Activated naive CD8-positive, alpha-beta T cell treated with anti-CD3 and anti-CD28 coated beads, Interleukin-2, amount 10 ng/mL, durations not matched to agents 7 days and 5 days (primary cell): ENCODE results near the gene LRRC51. TPM values are rescaled to one million over a fixed set of nuclear protein-coding genes. Genes with fewer than 3 reads are reported as not detected.

ENCODE experiments used
- ATAC-seq: fragments of 150-1000 bp; cut with Tn5 transposase; one replicate; pipeline ENCODE4 v1.10.0; 2021; ENCODE audit warnings: low read depth, moderate library complexity
- POLR2A ChIA-PET: fragments of 350-600 bp; sonication (Branson Sonifier 250); formaldehyde crosslinking; loops from one replicate; lab custom pipeline; 2021; ENCODE audit warnings: antibody characterized with exemption; lab: Charles Lee
- DNase-seq: peaks from one replicate; pipeline ENCODE4 v3.0.0; 2021
- H3K27ac Mint-ChIP-seq: one replicate; pipeline ENCODE4 v1.8.0; 2022; ENCODE audit warnings: mild to moderate bottlenecking, mixed read lengths
- H3K27me3 Mint-ChIP-seq: one replicate; pipeline ENCODE4 v1.8.0; 2022; ENCODE audit warnings: mild to moderate bottlenecking, moderate library complexity, mixed read lengths
- H3K36me3 Mint-ChIP-seq: one replicate; pipeline ENCODE4 v1.8.0; 2021; ENCODE audit warnings: mild to moderate bottlenecking, mixed read lengths
- H3K4me1 Mint-ChIP-seq: one replicate; pipeline ENCODE4 v1.8.0; 2021; ENCODE audit warnings: mixed read lengths
- H3K4me3 Mint-ChIP-seq: one replicate; pipeline ENCODE4 v1.8.0; 2022; ENCODE audit warnings: mild to moderate bottlenecking, moderate library complexity, mixed read lengths
- H3K9me3 Mint-ChIP-seq: one replicate; pipeline ENCODE4 v1.8.0; 2021; ENCODE audit warnings: mixed read lengths
- total RNA-seq, 2 experiments: library from RNA; stranded (reverse); gene quantifications; one replicate each; pipeline ENCODE4 v1.2.3, GENCODE V29; 2021

Gene LRRC51
- total RNA-seq, 2 experiments from 2014 or later: 4.3 to 5.1 TPM

GRCh38 chr11:72102162-72102561 is 21.5 kb downstream of the LRRC51 start:
- no peaks in the 10 kb centered on the region for H3K27me3 Mint-ChIP-seq
- POLR2A ChIA-PET: interaction anchor here (0.8 to 4.7 kb wide), 4 partner anchors 10 to 21 kb away, joined by 3 to 27 read pairs (median 4); partner anchors contain the start of gene ANAPC15

GRCh38 chr11:72102631-72102945 is 21.9 kb downstream of the LRRC51 start:
- Mint-ChIP-seq H3K4me1 (peaks cover 35% of the 10 kb centered on the region), H3K9me3 (no peaks in the 10 kb centered on the region), H3K27me3 (no peaks in the 10 kb centered on the region), H3K27ac (peak overlapping the region; percentile 91), H3K36me3 (peaks cover 20% of the 10 kb centered on the region), H3K4me3 (peak overlapping the region; percentile 97)
- ATAC-seq (no peak), DNase-seq (no peak)
- POLR2A ChIA-PET: interaction anchor here (0.8 to 4.7 kb wide), 4 partner anchors 9 to 21 kb away, joined by 3 to 27 read pairs (median 4); partner anchors contain the start of gene ANAPC15

More at GRCh38 chr11:72102162-72102561, 21.5 kb downstream of the LRRC51 start:
- Mint-ChIP-seq H3K4me3 (peak overlapping the region; percentile 97), H3K9me3 (no peaks in the 10 kb centered on the region), H3K36me3 (peaks cover 17% of the 10 kb centered on the region), H3K27ac (peak overlapping the region; percentile 91), H3K4me1 (peaks cover 35% of the 10 kb centered on the region)
- ATAC-seq (no peak), DNase-seq (no peak)

- H3K27me3 Mint-ChIP-seq: no peaks in the 10 kb centered on the region
- H3K4me1 Mint-ChIP-seq: peaks cover 33% of the 10 kb centered on the region
- H3K4me3 Mint-ChIP-seq: peak within 1 kb of the TSS; percentile 97
- H3K27ac Mint-ChIP-seq: peak within 1 kb of the TSS; percentile 91
- POLR2A ChIA-PET: interaction anchor here (0.8 to 4.7 kb wide), 5 partner anchors 9 to 63 kb away, joined by 3 to 27 read pairs (median 3); partner anchors contain the start of gene ANAPC15
- peaks cover 16% of the 10 kb centered on the region for H3K36me3 Mint-ChIP-seq
- H3K9me3 Mint-ChIP-seq: no peaks in the 10 kb centered on the region
- peak; percentile 96 for DNase-seq
- peak; percentile 94 for ATAC-seq
These were observed 22.5 kb downstream of the LRRC51 start, which contains the start of gene LAMTOR1 for GRCh38 chr11:72102946-72103753. LAMTOR1 (minus strand) TSS chr11:72103297; CDS start chr11:72103224, 73 bp downstream.

GRCh38 chr11:72103754-72104167 is 23.1 kb downstream of the LRRC51 start:
- peaks cover 16% of the 10 kb centered on the region for H3K36me3 Mint-ChIP-seq
- no peaks in the 10 kb centered on the region for H3K27me3 Mint-ChIP-seq
- ATAC-seq (no peak), DNase-seq (no peak)
- H3K9me3 Mint-ChIP-seq: no peaks in the 10 kb centered on the region
- H3K4me1 Mint-ChIP-seq: peaks cover 33% of the 10 kb centered on the region
- peak overlapping the region; percentile 91 for H3K27ac Mint-ChIP-seq
- POLR2A ChIA-PET: interaction anchor here (0.8 kb wide), 1 partner anchor 63 kb away, joined by 3 read pairs; no protein-coding TSS in a partner anchor
- H3K4me3 Mint-ChIP-seq: peak overlapping the region; percentile 97

- H3K9me3 Mint-ChIP-seq: no peaks in the 10 kb centered on the region
- H3K4me1 Mint-ChIP-seq: peaks cover 28% of the 10 kb centered on the region
- peak within 1 kb of the TSS; percentile 30 for H3K27ac Mint-ChIP-seq
- POLR2A ChIA-PET: no interaction called here
- ATAC-seq (no peak), DNase-seq (no peak)
- H3K27me3 Mint-ChIP-seq: no peaks in the 10 kb centered on the region
- H3K36me3 Mint-ChIP-seq: peaks cover 13% of the 10 kb centered on the region
- H3K4me3 Mint-ChIP-seq: no peak within 1 kb of the TSS
These were observed 25.2 kb downstream of the LRRC51 start, which contains the start of gene TOMT for GRCh38 chr11:72105888-72106287. TOMT (plus strand) TSS chr11:72105924; CDS start chr11:72105952, 28 bp downstream.

- Mint-ChIP-seq H3K4me3 (peak overlapping the region; percentile 94), H3K36me3 (peaks cover 5% of the 10 kb centered on the region), H3K4me1 (peaks cover 23% of the 10 kb centered on the region), H3K9me3 (peaks cover 2% of the 10 kb centered on the region), H3K27ac (peak overlapping the region; percentile 99), H3K27me3 (no peaks in the 10 kb centered on the region)
- POLR2A ChIA-PET: interaction anchor here (0.6 to 3.0 kb wide), 14 partner anchors 11 to 677 kb away, joined by 3 to 27 read pairs (median 6); partner anchors contain the start of genes INPPL1, LAMTOR1, RNF121 and XNDC1N
- ATAC-seq (peak; percentile 0), DNase-seq (no peak)
These were observed 30.9 kb downstream of the LRRC51 start for GRCh38 chr11:72111300-72112142.

- DNase-seq: peak; percentile 89
- POLR2A ChIA-PET: interaction anchor here (0.9 to 3.0 kb wide), 15 partner anchors 12 to 185 kb away, joined by 3 to 27 read pairs (median 5); partner anchors contain the start of genes IL18BP, INPPL1, LAMTOR1 and RNF121
- peaks cover 2% of the 10 kb centered on the region for H3K9me3 Mint-ChIP-seq
- peaks cover 3% of the 10 kb centered on the region for H3K36me3 Mint-ChIP-seq
- H3K4me3 Mint-ChIP-seq: peak within 1 kb of the TSS; percentile 94
- no peaks in the 10 kb centered on the region for H3K27me3 Mint-ChIP-seq
- peak within 1 kb of the TSS; percentile 99 for H3K27ac Mint-ChIP-seq
- H3K4me1 Mint-ChIP-seq: peaks cover 24% of the 10 kb centered on the region
- peak; percentile 89 for ATAC-seq
These were observed 31.7 kb downstream of the LRRC51 start, which contains the start of gene ANAPC15 for GRCh38 chr11:72112143-72112977. ANAPC15 (minus strand) TSS chr11:72112695; CDS start chr11:72111276, 1,419 bp downstream.

- H3K27ac Mint-ChIP-seq: peak overlapping the region; percentile 99
- POLR2A ChIA-PET: interaction anchor here (0.9 to 3.0 kb wide), 15 partner anchors 12 to 185 kb away, joined by 3 to 27 read pairs (median 5); partner anchors contain the start of genes IL18BP, INPPL1, LAMTOR1 and RNF121
- peaks cover 24% of the 10 kb centered on the region for H3K4me1 Mint-ChIP-seq
- no peak for DNase-seq
- peaks cover 2% of the 10 kb centered on the region for H3K36me3 Mint-ChIP-seq
- H3K27me3 Mint-ChIP-seq: no peaks in the 10 kb centered on the region
- H3K4me3 Mint-ChIP-seq: peak overlapping the region; percentile 94
- peaks cover 2% of the 10 kb centered on the region for H3K9me3 Mint-ChIP-seq
- no peak for ATAC-seq
These were observed 32.5 kb downstream of the LRRC51 start for GRCh38 chr11:72112978-72113808.

- POLR2A ChIA-PET: no interaction called here
- Mint-ChIP-seq H3K4me3 (no peak overlapping the region), H3K9me3 (peaks cover 2% of the 10 kb centered on the region), H3K27ac (no peak overlapping the region), H3K27me3 (peaks cover 1% of the 10 kb centered on the region), H3K4me1 (peaks cover 28% of the 10 kb centered on the region), H3K36me3 (peaks cover 2% of the 10 kb centered on the region)
- DNase-seq (no peak), ATAC-seq (no peak)
These were observed 33.9 kb downstream of the LRRC51 start for GRCh38 chr11:72114570-72114969.

- Mint-ChIP-seq H3K36me3 (no peaks in the 10 kb centered on the region), H3K9me3 (peaks cover 2% of the 10 kb centered on the region), H3K4me1 (peaks cover 23% of the 10 kb centered on the region), H3K27me3 (peaks cover 1% of the 10 kb centered on the region), H3K27ac (peak overlapping the region; percentile 4), H3K4me3 (no peak overlapping the region)
- ATAC-seq: no peak
- POLR2A ChIA-PET: no interaction called here
- no peak for DNase-seq
These were observed 35.5 kb downstream of the LRRC51 start for GRCh38 chr11:72116019-72116755.

- Mint-ChIP-seq H3K4me3 (no peak overlapping the region), H3K9me3 (no peaks in the 10 kb centered on the region), H3K36me3 (no peaks in the 10 kb centered on the region), H3K27me3 (peaks cover 1% of the 10 kb centered on the region), H3K27ac (no peak overlapping the region), H3K4me1 (peaks cover 5% of the 10 kb centered on the region)
- POLR2A ChIA-PET: no interaction called here
- no peak for DNase-seq
- ATAC-seq: peak; percentile 50
These were observed 38.5 kb downstream of the LRRC51 start for GRCh38 chr11:72119198-72119597.
